ENCODE data around the gene ACACB. TPM values are rescaled to one million over a fixed set of nuclear protein-coding genes. Genes with fewer than 3 reads are reported as not detected.
A peak's percentile ranks its signal among the peaks of the same experiment; 100 is the strongest.

ACACB gene
- total RNA-seq, 2 donors from 2014 or later = 6.8 to 12.7 TPM

DNA sequence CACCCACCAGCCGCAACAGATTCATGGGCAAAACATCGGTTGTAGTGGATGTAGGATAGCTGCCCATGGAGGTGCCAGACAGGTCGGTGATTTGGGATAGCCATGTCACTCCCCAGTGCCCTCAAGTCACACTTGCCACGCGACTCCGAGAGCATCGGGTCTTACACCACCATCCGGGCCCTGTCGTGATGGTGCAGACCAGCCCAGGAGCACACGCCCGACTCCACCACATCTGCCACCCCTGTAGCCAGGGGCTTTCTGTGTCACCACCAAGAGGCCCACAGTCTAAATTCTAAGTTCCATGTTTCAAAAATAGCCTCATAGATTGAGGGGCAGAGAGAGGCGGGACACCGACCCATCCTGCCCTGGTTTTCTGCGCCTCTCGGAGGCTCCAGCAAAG is 174.7 kb downstream of the ACACB start:
- DNase-seq = no peak
- H3K9me3 Mint-ChIP-seq = no peaks in the 10 kb centered on the region
- WGBS, 2 experiments (ENCODE audit: insufficient coverage in 1 of 2, insufficient read length in 1 of 2) = 81 to 90% methylated on average over 12 to 15 of the region's 15 CpGs
- Histone ChIP-seq H3K27me3 (ENCODE audit: control insufficient read depth, insufficient read depth, low read length, poor library complexity, severe bottlenecking) (no peaks in the 10 kb centered on the region), H3K9me3 (ENCODE audit: control insufficient read depth, low read length) (no peaks in the 10 kb centered on the region), H3K9ac (ENCODE audit: extremely low read depth, low read length, poor library complexity, severe bottlenecking) (no peak overlapping the region), H3K4me1 (ENCODE audit: control insufficient read depth, insufficient read depth, low read length) (no peaks in the 10 kb centered on the region), H3K36me3 (ENCODE audit: control insufficient read depth, insufficient read depth, low read length) (no peaks in the 10 kb centered on the region), H3K4me3 (ENCODE audit: low read length) (no peak overlapping the region), H3K27ac (ENCODE audit: low read depth, low read length) (peak overlapping the region; percentile 82)
- H3K4me1 Mint-ChIP-seq = no peaks in the 10 kb centered on the region
- no peaks in the 10 kb centered on the region for H3K27me3 Mint-ChIP-seq (ENCODE audit: insufficient read depth)
- H3K36me3 Mint-ChIP-seq (ENCODE audit: low read depth) = no peaks in the 10 kb centered on the region
- H3K4me3 Mint-ChIP-seq = no peak overlapping the region
- TF ChIP-seq, protein P1, sequence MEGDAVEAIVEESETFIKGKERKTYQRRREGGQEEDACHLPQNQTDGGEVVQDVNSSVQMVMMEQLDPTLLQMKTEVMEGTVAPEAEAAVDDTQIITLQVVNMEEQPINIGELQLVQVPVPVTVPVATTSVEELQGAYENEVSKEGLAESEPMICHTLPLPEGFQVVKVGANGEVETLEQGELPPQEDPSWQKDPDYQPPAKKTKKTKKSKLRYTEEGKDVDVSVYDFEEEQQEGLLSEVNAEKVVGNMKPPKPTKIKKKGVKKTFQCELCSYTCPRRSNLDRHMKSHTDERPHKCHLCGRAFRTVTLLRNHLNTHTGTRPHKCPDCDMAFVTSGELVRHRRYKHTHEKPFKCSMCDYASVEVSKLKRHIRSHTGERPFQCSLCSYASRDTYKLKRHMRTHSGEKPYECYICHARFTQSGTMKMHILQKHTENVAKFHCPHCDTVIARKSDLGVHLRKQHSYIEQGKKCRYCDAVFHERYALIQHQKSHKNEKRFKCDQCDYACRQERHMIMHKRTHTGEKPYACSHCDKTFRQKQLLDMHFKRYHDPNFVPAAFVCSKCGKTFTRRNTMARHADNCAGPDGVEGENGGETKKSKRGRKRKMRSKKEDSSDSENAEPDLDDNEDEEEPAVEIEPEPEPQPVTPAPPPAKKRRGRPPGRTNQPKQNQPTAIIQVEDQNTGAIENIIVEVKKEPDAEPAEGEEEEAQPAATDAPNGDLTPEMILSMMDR (conservative IDR thresholded peaks at IDR 0.05) = no peak
- H3K27ac Mint-ChIP-seq = no peak overlapping the region

DNA sequence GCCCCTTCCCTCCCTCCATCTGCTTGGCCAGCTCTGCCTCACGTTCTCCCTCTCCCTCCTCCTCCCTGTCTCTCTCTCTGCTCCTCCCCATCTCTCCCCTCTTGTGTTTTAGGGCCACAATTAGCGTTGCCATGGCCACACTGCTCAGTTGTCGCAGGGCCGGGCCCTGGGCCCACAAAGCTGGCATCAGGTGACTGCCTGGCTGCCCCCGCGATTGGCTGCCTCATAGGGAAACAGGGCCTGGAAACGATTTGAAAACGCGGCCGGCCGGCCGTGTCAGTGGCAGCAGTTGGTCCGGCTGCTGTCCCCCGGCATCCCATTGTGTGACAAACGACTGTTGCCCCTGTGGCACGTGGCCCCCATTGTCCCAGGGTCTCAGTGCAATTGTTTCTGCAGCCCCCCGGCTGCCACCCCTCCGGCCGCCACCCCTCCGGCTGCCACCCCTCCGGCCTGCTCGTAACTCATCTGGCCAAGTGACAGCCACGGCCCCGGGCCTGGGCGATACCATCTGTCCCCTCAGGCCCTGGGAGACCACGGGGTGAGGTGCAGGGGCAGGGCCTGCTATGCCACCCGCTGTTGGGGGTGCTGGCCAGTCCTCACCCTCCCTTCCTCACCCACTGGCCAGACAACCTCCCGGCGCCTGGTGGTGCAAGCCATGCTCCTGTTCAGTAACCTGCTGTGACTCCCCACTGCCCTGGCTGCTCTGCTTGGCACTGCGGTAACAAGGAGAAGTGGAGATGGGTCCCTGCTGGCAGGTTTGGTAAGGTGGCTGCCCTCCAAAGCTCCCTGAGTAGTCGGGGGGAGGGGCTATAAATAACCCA is 175.3 kb downstream of the ACACB start:
- H3K4me1 Mint-ChIP-seq = no peaks in the 10 kb centered on the region
- WGBS, 2 experiments (ENCODE audit: insufficient coverage in 1 of 2, insufficient read length in 1 of 2) = 45 to 63% methylated on average over 18 to 31 of the region's 31 CpGs
- H3K9me3 ChIP-seq (ENCODE audit: control insufficient read depth, low read length) = no peaks in the 10 kb centered on the region
- no peaks in the 10 kb centered on the region for H3K9me3 Mint-ChIP-seq
- H3K27ac Mint-ChIP-seq = no peak overlapping the region
- no peak overlapping the region for H3K4me3 ChIP-seq (ENCODE audit: low read length)
- peak overlapping the region; percentile 82 for H3K27ac ChIP-seq (ENCODE audit: low read depth, low read length)
- no peak overlapping the region for H3K4me3 Mint-ChIP-seq
- no peak overlapping the region for H3K9ac ChIP-seq (ENCODE audit: extremely low read depth, low read length, poor library complexity, severe bottlenecking)
- no peaks in the 10 kb centered on the region for H3K27me3 ChIP-seq (ENCODE audit: control insufficient read depth, insufficient read depth, low read length, poor library complexity, severe bottlenecking)
- DNase-seq = peak; percentile 97
- no peaks in the 10 kb centered on the region for H3K36me3 Mint-ChIP-seq (ENCODE audit: low read depth)
- no peaks in the 10 kb centered on the region for H3K4me1 ChIP-seq (ENCODE audit: control insufficient read depth, insufficient read depth, low read length)
- no peaks in the 10 kb centered on the region for H3K36me3 ChIP-seq (ENCODE audit: control insufficient read depth, insufficient read depth, low read length)
- TF ChIP-seq, protein P1 (conservative IDR thresholded peaks at IDR 0.05) = no peak
- peaks cover 2% of the 10 kb centered on the region for H3K27me3 Mint-ChIP-seq (ENCODE audit: insufficient read depth)

DNA sequence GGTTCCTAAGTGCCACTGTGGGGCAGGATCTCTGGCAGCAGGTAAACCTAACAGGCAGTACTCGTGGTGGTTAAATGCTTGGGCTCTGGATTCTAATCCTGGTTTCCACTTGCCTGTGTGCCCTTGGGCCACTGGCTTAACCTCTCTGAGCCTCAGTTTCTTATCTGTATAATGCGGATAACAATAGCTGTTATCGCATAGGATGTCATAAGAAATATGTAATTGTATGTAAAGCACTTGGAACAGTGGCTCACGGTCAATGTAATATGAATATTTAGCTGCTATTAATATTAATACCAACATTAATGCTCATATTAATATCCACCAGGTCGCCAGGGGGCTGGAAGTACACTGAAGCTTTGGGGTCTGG is 175.9 kb downstream of the ACACB start:
- H3K9ac ChIP-seq (ENCODE audit: extremely low read depth, low read length, poor library complexity, severe bottlenecking) = no peak overlapping the region
- no peak for DNase-seq
- H3K27me3 Mint-ChIP-seq (ENCODE audit: insufficient read depth) = peaks cover 2% of the 10 kb centered on the region
- no peaks in the 10 kb centered on the region for H3K9me3 Mint-ChIP-seq
- no peaks in the 10 kb centered on the region for H3K9me3 ChIP-seq (ENCODE audit: control insufficient read depth, low read length)
- WGBS, 2 experiments (ENCODE audit: insufficient coverage in 1 of 2, insufficient read length in 1 of 2) = 91 to 100% methylated on average over 3 to 5 of the region's 5 CpGs
- H3K36me3 ChIP-seq (ENCODE audit: control insufficient read depth, insufficient read depth, low read length) = no peaks in the 10 kb centered on the region
- no peaks in the 10 kb centered on the region for H3K4me1 Mint-ChIP-seq
- no peak overlapping the region for H3K27ac ChIP-seq (ENCODE audit: low read depth, low read length)
- H3K4me3 ChIP-seq (ENCODE audit: low read length) = no peak overlapping the region
- H3K36me3 Mint-ChIP-seq (ENCODE audit: low read depth) = no peaks in the 10 kb centered on the region
- H3K4me3 Mint-ChIP-seq = no peak overlapping the region
- H3K27me3 ChIP-seq (ENCODE audit: control insufficient read depth, insufficient read depth, low read length, poor library complexity, severe bottlenecking) = no peaks in the 10 kb centered on the region
- H3K27ac Mint-ChIP-seq = no peak overlapping the region
- no peaks in the 10 kb centered on the region for H3K4me1 ChIP-seq (ENCODE audit: control insufficient read depth, insufficient read depth, low read length)
- TF ChIP-seq, protein P1 (conservative IDR thresholded peaks at IDR 0.05) = no peak
